Progenitor cell of endocrine pancreas (in vitro differentiated cells): ENCODE data around the gene POLR2F. TPM values are rescaled to one million over a fixed set of nuclear protein-coding genes. Genes with fewer than 3 reads are reported as not detected.
A peak's percentile ranks its signal among the peaks of the same experiment; 100 is the strongest.
"Not testable (repeated sequence)": the region's sequence is repeated elsewhere in the genome, so short reads cannot be mapped to it uniquely, and the experiment has no call there.

Experiments
- DNase-seq: peaks from one replicate; pipeline ENCODE4 v3.0.0; 2021; ENCODE audit warnings: low spot score; ENCODE audit not compliant: unreplicated experiment
- H3K27ac Mint-ChIP-seq: 2 replicates; pipeline ENCODE4 v1.8.0; 2021; ENCODE audit warnings: mild to moderate bottlenecking, moderate library complexity, mixed read lengths
- H3K27me3 Mint-ChIP-seq: 2 replicates; pipeline ENCODE4 v1.8.0; 2021; ENCODE audit warnings: mixed read lengths
- H3K36me3 Mint-ChIP-seq: 2 replicates; pipeline ENCODE4 v1.8.0; 2022; ENCODE audit warnings: mixed read lengths; ENCODE audit not compliant: insufficient read depth
- H3K4me1 Mint-ChIP-seq: 2 replicates; pipeline ENCODE4 v1.8.0; 2021; ENCODE audit warnings: low read depth, mixed read lengths
- H3K4me3 Mint-ChIP-seq: 2 replicates; pipeline ENCODE4 v1.8.0; 2021; ENCODE audit warnings: low read depth, mild to moderate bottlenecking, moderate library complexity, mixed read lengths
- H3K9me3 Mint-ChIP-seq: 2 replicates; pipeline ENCODE4 v1.8.0; 2021; ENCODE audit warnings: low read depth, mixed read lengths
- CTCF ChIP-seq: fragments of 200-600 bp; sonication (generic); IDR thresholded peaks from one replicate; pipeline ENCODE4 v1.5.0; 2021; ENCODE audit warnings: antibody characterized with exemption, mild to moderate bottlenecking; ENCODE audit not compliant: unreplicated experiment
- total RNA-seq: library from RNA; stranded (reverse); gene quantifications from 2 replicates; pipeline ENCODE4 v1.2.1, GENCODE V29; 2021

POLR2F gene
- total RNA-seq, 1 donor from 2014 or later: 83.1 TPM

- H3K4me3 Mint-ChIP-seq: no peak overlapping the region
- no peak for DNase-seq
- TF ChIP-seq CTCF: no peak
- peaks cover 21% of the 10 kb centered on the region for H3K4me1 Mint-ChIP-seq
- peaks cover 4% of the 10 kb centered on the region for H3K27me3 Mint-ChIP-seq
- H3K9me3 Mint-ChIP-seq: no peaks in the 10 kb centered on the region
- H3K36me3 Mint-ChIP-seq: peaks cover 2% of the 10 kb centered on the region
- no peak overlapping the region for H3K27ac Mint-ChIP-seq
These were observed 2.2 kb upstream of the POLR2F start for GRCh38 chr22:37951305-37951704.

- not testable (repeated sequence) for H3K27ac Mint-ChIP-seq, H3K27me3 Mint-ChIP-seq, DNase-seq, H3K36me3 Mint-ChIP-seq, H3K9me3 Mint-ChIP-seq
- H3K4me1 Mint-ChIP-seq: peaks cover 21% of the 10 kb centered on the region
- peak overlapping the region; percentile 100 for H3K4me3 Mint-ChIP-seq
These were observed 870 bp upstream of the POLR2F start for GRCh38 chr22:37952629-37953028.

- H3K27me3 Mint-ChIP-seq: peaks cover 4% of the 10 kb centered on the region
- H3K4me3 Mint-ChIP-seq: peak overlapping the region; percentile 100
- peaks cover 11% of the 10 kb centered on the region for H3K36me3 Mint-ChIP-seq
- peak overlapping the region; percentile 90 for H3K27ac Mint-ChIP-seq
- no peak for DNase-seq
- peaks cover 21% of the 10 kb centered on the region for H3K4me1 Mint-ChIP-seq
- TF ChIP-seq CTCF: no peak
- no peaks in the 10 kb centered on the region for H3K9me3 Mint-ChIP-seq
These were observed 450 bp upstream of the POLR2F start for GRCh38 chr22:37953062-37953436.

- Mint-ChIP-seq H3K4me3 (peak overlapping the region; percentile 100), H3K27ac (no peak overlapping the region), H3K4me1 (peaks cover 21% of the 10 kb centered on the region), H3K36me3 (peaks cover 23% of the 10 kb centered on the region), H3K9me3 (no peaks in the 10 kb centered on the region), H3K27me3 (peaks cover 4% of the 10 kb centered on the region)
- no peak for DNase-seq
- TF ChIP-seq CTCF: no peak
These were observed 1.2 kb downstream of the POLR2F start for GRCh38 chr22:37954686-37955085.

GRCh38 chr22:37955825-37956397 lies 2.4 kb downstream of the POLR2F start:
- not testable (repeated sequence) for H3K9me3 Mint-ChIP-seq, H3K4me3 Mint-ChIP-seq, H3K27me3 Mint-ChIP-seq

GRCh38 chr22:37957232-37957631 lies 3.7 kb downstream of the POLR2F start:
- no peak for TF ChIP-seq CTCF
- Mint-ChIP-seq H3K27ac (no peak overlapping the region), H3K4me1 (peaks cover 21% of the 10 kb centered on the region), H3K27me3 (peaks cover under 1% of the 10 kb centered on the region), H3K36me3 (peaks cover 31% of the 10 kb centered on the region), H3K9me3 (no peaks in the 10 kb centered on the region), H3K4me3 (no peak overlapping the region)
- DNase-seq: no peak

More at GRCh38 chr22:37955825-37956397, 2.4 kb downstream of the POLR2F start:
- Mint-ChIP-seq H3K4me1 (peaks cover 21% of the 10 kb centered on the region), H3K36me3 (peaks cover 26% of the 10 kb centered on the region)
- H3K27ac Mint-ChIP-seq, DNase-seq: not testable (repeated sequence)
